Heart right ventricle (tissue), 16 donors: ENCODE data around the gene PLA2G15. TPM values are rescaled to one million over a fixed set of nuclear protein-coding genes. Genes with fewer than 3 reads are reported as not detected.

Source experiments
- ATAC-seq, 8 donors: fragments of 200-7000 bp; cut with Tn5 transposase; one replicate each; pipeline ENCODE4 v1.9.1; 2020; ENCODE audit warnings: mild to moderate bottlenecking in 8 of 8, moderate library complexity in 8 of 8, moderate number of reproducible peaks in 1 of 8
- DNase-seq, 2 donors: peaks; one replicate each; pipeline ENCODE4 v3.0.0-alpha.2; 2020
- H3K27ac ChIP-seq, 10 donors: fragments of 200-600 bp; sonication (generic) in 2 of 10; one replicate each; pipeline versions ENCODE4 v1.5.0 to v1.8.0; 2020 to 2022; ENCODE audit warnings: mild to moderate bottlenecking in 3 of 10
- H3K27me3 ChIP-seq, 7 donors: fragments of 200-600 bp; one replicate each; pipeline ENCODE4 v1.8.0; 2021 to 2022; ENCODE audit warnings: mild to moderate bottlenecking in 2 of 7
- H3K36me3 ChIP-seq, 9 donors: fragments of 200-600 bp; sonication (generic) in 1 of 9; one replicate each; pipeline versions ENCODE4 v1.5.0 to v1.8.0; 2020 to 2022; ENCODE audit warnings: mild to moderate bottlenecking in 2 of 9
- H3K4me1 ChIP-seq, 9 donors: fragments of 200-600 bp; sonication (generic) in 1 of 9; one replicate each; pipeline versions ENCODE4 v1.5.0 to v1.8.0; 2020 to 2022; ENCODE audit warnings: mild to moderate bottlenecking in 4 of 9
- H3K4me3 ChIP-seq, 10 donors: fragments of 200-600 bp; sonication (generic) in 2 of 10; one replicate each; pipeline versions ENCODE4 v1.5.0 to v1.8.0; 2020 to 2022; ENCODE audit warnings: mild to moderate bottlenecking in 7 of 10, moderate library complexity in 2 of 10
- H3K9me3 ChIP-seq, 11 donors: fragments of 200-600 bp in 10 of 11; sonication (generic) in 2 of 11; one replicate each; pipeline versions ENCODE4 v1.5.0 to v1.8.0; 2013 to 2022; ENCODE audit warnings: mild to moderate bottlenecking in 2 of 11, control low read depth in 1 of 11, moderate library complexity in 1 of 11
- CTCF ChIP-seq, 9 donors: fragments of 200-600 bp; sonication (generic) in 2 of 9; IDR thresholded peaks; one replicate each; pipeline versions ENCODE4 v1.5.0 to v1.8.0; 2021 to 2022; ENCODE audit warnings: antibody characterized with exemption in 9 of 9, mild to moderate bottlenecking in 5 of 9, moderate library complexity in 1 of 9
- WGBS, 2 donors: extraction: QIAGEN DNeasy Blood & Tissue Kit; methylation state at CpG; one replicate each; pipeline ENCODE4 v1.1.7; 2013; ENCODE audit warnings: inconsistent platforms in 1 of 2; 5-methylcytosine and 5-hydroxymethylcytosine counted together
- intact Hi-C, 10 donors: fragments of 100-400 bp; cut with DNase I; formaldehyde crosslinking; loops; one replicate each; pipeline versions ENCODE4 v1.11.1 to v1.14.2; 2022
- microRNA-seq, 2 donors: library from miRNA; unstranded; fragments of <30 nt; microRNA quantifications; one replicate each; pipeline ENCODE4 v1.2.0, GENCODE V29; 2021
- polyA plus RNA-seq, 2 donors: library from polyadenylated mRNA; stranded (reverse); fragments of 200-250 nt; gene quantifications; one replicate each; pipeline ENCODE4 v1.2.3, GENCODE V29; 2013
- total RNA-seq, 10 donors: library from RNA; stranded (reverse); fragmentation: NEBNext Ultra II Directional in 3 of 10; extraction: Animal tissue kit (Norgen Biotek cat#: 25700) in 3 of 10; gene quantifications; one replicate each; pipeline versions ENCODE4 v1.2.1 to v1.2.4, GENCODE V29; 2021 to 2023
- donor health status: Arrhythmogenic right ventricular cardiomyopathy.
- donor health status: ischemic (EF 13 %, LVEDD 7.1; RV severe dilation, severe dysfunction).
- donor health status: healthy with polysubstance abuse.
- donor health status: DM: no; HTN: yes; CAD: no.
- donor health status: DM: no; HTN: no; CAD: no.
- donor health status: ischemic (EF 25% LVEDD 6.9; RV normal size, moderate dysfunction).
- donor health status: ischemic (EF 25% LVEDD 5.7; RV mildly dilated, moderate dysfunction).
- donor health status: healthy.
- donor health status: DM: yes; HTN: yes; CAD: no.
- donor health status: Ischemic cardiomyopathy.
- donor health status: ischemic (EF 35%, LVEDD 5.7; RV mildly dilated, moderate dysfunction).
- donor health status: nonischemic (EF 11% LVEDD 7.7; RV severe dilation, severe dysfunction).
- donor health status: DM: yes; HTN: yes; CAD: no.
- donor health status: PGD.
- donor health status: ischemic (EF 29% LVEDD 5.4; RV normal size, mild dysfunction).
- donor health status: nonischemic (EF 23%, LVEDD 6.1; RV moderate dilation, normal function).

The PLA2G15 gene
- total and polyA plus RNA-seq, 12 donors: 31.0 to 62.1 (median 38.8) TPM

DNA sequence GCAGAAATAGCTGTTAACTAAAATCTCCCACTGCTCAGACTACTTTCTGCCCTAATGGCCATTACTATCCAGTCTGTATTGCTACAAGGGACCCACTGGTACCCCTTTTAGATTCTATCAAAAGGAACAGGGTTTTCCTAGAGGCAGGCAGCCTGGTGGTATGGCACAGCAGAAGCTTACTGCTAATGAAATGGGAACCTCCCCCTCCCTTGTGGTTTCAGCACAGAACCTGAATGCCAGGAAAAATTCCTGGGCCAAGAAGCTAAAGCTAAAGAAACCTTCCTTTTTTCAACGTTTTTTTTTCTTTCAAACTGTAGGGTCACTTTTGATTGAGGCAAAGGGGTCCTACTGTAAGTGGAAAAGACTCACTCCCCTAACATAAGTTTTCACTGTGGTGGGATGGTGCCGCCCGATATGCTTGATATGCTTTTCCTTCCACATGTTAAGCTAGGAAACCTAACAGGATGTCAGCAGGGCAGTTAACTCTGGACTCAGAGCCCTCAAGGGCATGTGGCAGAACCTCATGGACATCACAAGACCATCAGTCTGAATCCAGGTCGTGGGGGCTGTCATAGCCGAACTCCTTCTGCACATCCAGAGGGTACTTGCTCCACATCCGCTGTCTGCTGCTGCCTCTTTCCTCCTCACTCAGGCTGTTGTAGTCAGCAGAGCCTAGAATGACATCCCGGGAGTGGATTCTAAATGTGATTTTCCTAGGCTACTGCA, 55.7 kb downstream of the PLA2G15 start:
- H3K36me3 ChIP-seq: peaks cover 0 to 100% (median 84%) of the 10 kb centered on the region in 9 donors
- DNase-seq: no peak
- H3K9me3 ChIP-seq: no peaks in the 10 kb centered on the region
- intact Hi-C loops: no loop called here
- H3K4me1 ChIP-seq: peaks cover 0 to 53% (median 46%) of the 10 kb centered on the region in 9 donors
- H3K27ac ChIP-seq: peak overlapping the region in 7 of 10 donors; percentile 23 to 82 (median 72)
- TF ChIP-seq CTCF (IDR thresholded peaks at IDR 0.05): no peak
- no peak overlapping the region for H3K4me3 ChIP-seq
- H3K27me3 ChIP-seq: no peaks in the 10 kb centered on the region
- WGBS, 2 donors: 77 to 78% methylated on average over 7 of the region's 7 CpGs
- no peak for ATAC-seq

DNA sequence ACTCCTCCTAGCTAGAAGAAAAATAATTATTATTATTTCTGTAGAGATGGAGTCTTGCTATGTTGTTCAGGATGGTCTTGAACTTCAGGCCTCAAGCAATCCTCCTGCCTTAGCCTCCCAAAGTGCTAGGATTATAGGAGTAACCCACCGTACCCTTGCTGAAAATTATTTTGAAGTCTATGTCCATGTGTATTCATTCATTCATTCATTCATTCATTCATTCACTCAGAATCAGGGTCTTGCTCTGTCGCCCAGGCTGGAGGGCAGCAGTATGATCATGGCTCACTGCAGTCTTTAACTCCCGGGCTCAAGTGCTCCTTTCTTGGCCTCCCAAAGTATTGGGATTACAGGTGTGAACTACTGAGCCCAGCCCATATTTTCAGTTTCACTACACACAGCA, 61.5 kb downstream of the PLA2G15 start:
- no peak for ATAC-seq
- Histone ChIP-seq H3K9me3 (no peaks in the 10 kb centered on the region), H3K27ac (no peak overlapping the region), H3K36me3 (peaks cover 0 to 80% (median 40%) of the 10 kb centered on the region in 9 donors), H3K4me3 (no peak overlapping the region), H3K27me3 (no peaks in the 10 kb centered on the region), H3K4me1 (peaks cover 10 to 33% (median 22%) of the 10 kb centered on the region in 9 donors)
- 93 to 100% methylated on average over 3 of the region's 3 CpGs for WGBS, 2 donors
- DNase-seq: no peak
- intact Hi-C loops: no loop called here
- no peak for TF ChIP-seq CTCF (IDR thresholded peaks at IDR 0.05)

DNA sequence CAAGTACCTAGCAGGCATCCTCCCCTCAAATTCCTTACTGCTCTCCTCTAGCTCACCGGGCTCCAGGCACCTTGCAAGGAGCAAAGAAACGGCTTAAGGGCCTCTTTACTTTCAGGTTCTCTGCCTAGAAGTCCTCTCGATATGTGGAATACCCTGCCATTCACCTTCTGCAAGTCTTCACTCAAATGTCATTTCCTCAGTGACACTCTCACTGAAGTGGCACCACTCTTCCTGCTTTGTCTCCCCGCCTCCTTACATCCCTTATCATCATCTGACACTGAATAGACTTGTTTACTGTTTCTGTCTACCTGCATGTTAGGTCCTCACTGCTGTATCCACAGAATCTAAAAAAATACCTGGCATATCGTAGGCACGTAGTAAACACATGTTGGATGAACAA, 64.6 kb downstream of the PLA2G15 start:
- Histone ChIP-seq H3K4me3 (peak overlapping the region; percentile 68 to 98 (median 91)), H3K27ac (peak overlapping the region in 5 of 10 donors; percentile 52 to 90 (median 88)), H3K36me3 (peaks cover 0 to 68% (median 17%) of the 10 kb centered on the region in 9 donors), H3K27me3 (no peaks in the 10 kb centered on the region), H3K4me1 (peaks cover 12 to 45% (median 34%) of the 10 kb centered on the region in 9 donors), H3K9me3 (no peaks in the 10 kb centered on the region)
- WGBS, 2 donors: 28 to 36% methylated on average over 6 of the region's 6 CpGs
- intact Hi-C loops: loop anchor here in 7 of 10 donors (2.0 to 5.0 kb wide), 3 partner anchors 21 to 47 kb away; partner anchors contain the start of gene SLC7A6 (in 7 of the 7)
- no peak for TF ChIP-seq CTCF (IDR thresholded peaks at IDR 0.05)
- ATAC-seq: no peak
- no peak for DNase-seq

GRCh38 chr16:68310437-68310773, 65.2 kb downstream of the PLA2G15 start:
- H3K4me3 ChIP-seq: peak overlapping the region; percentile 68 to 98 (median 91)
- H3K36me3 ChIP-seq: peaks cover 0 to 68% (median 17%) of the 10 kb centered on the region in 9 donors
- H3K9me3 ChIP-seq: no peaks in the 10 kb centered on the region
- ATAC-seq (peak; percentile 7 to 74 (median 44)), DNase-seq (peak in 1 of 2 donors; percentile 28)
- no peaks in the 10 kb centered on the region for H3K27me3 ChIP-seq
- 0% methylated on average over 29 of the region's 29 CpGs for WGBS, 2 donors
- H3K27ac ChIP-seq: peak overlapping the region; percentile 3 to 90 (median 84)
- TF ChIP-seq CTCF (IDR thresholded peaks at IDR 0.05): no peak
- peaks cover 12 to 45% (median 34%) of the 10 kb centered on the region in 9 donors for H3K4me1 ChIP-seq
- intact Hi-C loops: loop anchor here in 7 of 10 donors (2.0 to 5.0 kb wide), 3 partner anchors 22 to 48 kb away; partner anchors contain the start of gene SLC7A6 (in 7 of the 7)

Small RNA genes within 50 kb of the gene (microRNA-seq; reads per million reads assigned to microRNA genes)
- 0 reads per million in 2 donors for gene MIR6773

Other genes starting within 250 kb of the PLA2G15 start
- gene DPEP2, start 245.9 kb upstream of the PLA2G15 start, total RNA-seq: 1 to 10 TPM in 9 of 10 donors, not detected in 1; 1.2 to 6.2 (median 1.7) TPM
- 1 to 10 TPM; 1.0 to 1.5 TPM for gene DPEP2, start 245.9 kb upstream of the PLA2G15 start, polyA plus RNA-seq
- not detected for gene DPEP2NB, start 229.5 kb upstream of the PLA2G15 start, total RNA-seq
- not detected for gene DPEP2NB, start 229.5 kb upstream of the PLA2G15 start, polyA plus RNA-seq
- gene DDX28, start 222.1 kb upstream of the PLA2G15 start, total RNA-seq: 10 to 100 TPM in 4 of 10 donors, 1 to 10 TPM in 6; 8.4 to 13.1 (median 9.7) TPM
- 1 to 10 TPM; 5.3 to 9.6 TPM for gene DDX28, start 222.1 kb upstream of the PLA2G15 start, polyA plus RNA-seq
- 10 to 100 TPM in 2 of 10 donors, 1 to 10 TPM in 8; 4.8 to 13.1 (median 7.2) TPM for gene DUS2, start 222.1 kb upstream of the PLA2G15 start, total RNA-seq
- gene DUS2, start 222.1 kb upstream of the PLA2G15 start, polyA plus RNA-seq: 1 to 10 TPM; 4.2 to 9.6 TPM
- gene NFATC3, start 160.0 kb upstream of the PLA2G15 start, total RNA-seq: 10 to 100 TPM; 19.8 to 32.9 (median 25.1) TPM
- gene NFATC3, start 160.0 kb upstream of the PLA2G15 start, polyA plus RNA-seq: 1 to 10 TPM; 6.3 to 9.2 TPM
- 1 to 10 TPM in 1 of 10 donors, under 1 TPM in 9; 0.07 to 1.0 (median 0.44) TPM for gene ESRP2, start 9.2 kb upstream of the PLA2G15 start, total RNA-seq
- under 1 TPM; 0.25 to 0.66 TPM for gene ESRP2, start 9.2 kb upstream of the PLA2G15 start, polyA plus RNA-seq
- 10 to 100 TPM; 28.4 to 59.2 (median 42.4) TPM for gene SLC7A6, start 19.2 kb downstream of the PLA2G15 start, total RNA-seq
- gene SLC7A6, start 19.2 kb downstream of the PLA2G15 start, polyA plus RNA-seq: 10 to 100 TPM; 22.6 to 85.6 TPM
- 10 to 100 TPM in 9 of 10 donors, 1 to 10 TPM in 1; 9.9 to 14.4 (median 12.8) TPM for gene SLC7A6OS, start 65.6 kb downstream of the PLA2G15 start, total RNA-seq
- gene SLC7A6OS, start 65.6 kb downstream of the PLA2G15 start, polyA plus RNA-seq: 1 to 10 TPM; 7.3 to 9.6 TPM
- gene PRMT7, start 65.6 kb downstream of the PLA2G15 start, total RNA-seq: 10 to 100 TPM; 22.0 to 39.2 (median 30.7) TPM
- 10 to 100 TPM; 18.1 to 57.8 TPM for gene PRMT7, start 65.6 kb downstream of the PLA2G15 start, polyA plus RNA-seq
- gene SMPD3, start 203.1 kb downstream of the PLA2G15 start, total RNA-seq: 1 to 10 TPM in 1 of 10 donors, under 1 TPM in 8, not detected in 1; 0.05 to 1.2 (median 0.34) TPM
- gene SMPD3, start 203.1 kb downstream of the PLA2G15 start, polyA plus RNA-seq: under 1 TPM; 0.03 to 0.15 TPM